CD14-positive monocyte (primary cell): ENCODE results near the gene TSEN54. TPM values are rescaled to one million over a fixed set of nuclear protein-coding genes. Genes with fewer than 3 reads are reported as not detected.

ENCODE experiments used
- DNase-seq, 3 donors: peaks; one replicate each; pipeline ENCODE4 v3.0.0-alpha.2; 2011 to 2022
- H2AFZ ChIP-seq: 2 replicates; pipeline ENCODE4 v1.6.0; 2012; ENCODE audit warnings: mild to moderate bottlenecking, low read depth, low read length, inconsistent platforms; ENCODE audit not compliant: insufficient read depth, poor library complexity, severe bottlenecking
- H3K27ac ChIP-seq, 2 donors: 1 replicate in 1 of 2; 2 replicates in 1 of 2; pipeline ENCODE4 v1.5.1; 2012 to 2013; ENCODE audit warnings: low read length in 2 of 2, control low read depth in 1 of 2, inconsistent platforms in 1 of 2, low read depth in 1 of 2, mild to moderate bottlenecking in 1 of 2
- H3K27me3 ChIP-seq, 2 donors: one replicate each; pipeline versions ENCODE4 v1.6.0 to v1.6.1; 2011 to 2013; ENCODE audit warnings: low read length in 2 of 2; ENCODE audit not compliant: control insufficient read depth in 2 of 2, insufficient read depth in 2 of 2
- H3K36me3 ChIP-seq, 2 donors: replicated peaks in 1 of 2; 1 replicate in 1 of 2; 2 replicates in 1 of 2; pipeline versions ENCODE4 v1.5.1 to v1.6.1; 2012 to 2013; ENCODE audit warnings: low read length in 2 of 2, control low read depth in 1 of 2, inconsistent platforms in 1 of 2, mild to moderate bottlenecking in 1 of 2; ENCODE audit not compliant: insufficient read depth in 2 of 2, control insufficient read depth in 1 of 2
- H3K4me1 ChIP-seq, 2 donors: 1 replicate in 1 of 2; 2 replicates in 1 of 2; pipeline versions ENCODE4 v1.5.1 to v1.6.1; 2012 to 2013; ENCODE audit warnings: low read length in 2 of 2, control low read depth in 1 of 2, inconsistent platforms in 1 of 2, mild to moderate bottlenecking in 1 of 2, moderate library complexity in 1 of 2; ENCODE audit not compliant: insufficient read depth in 2 of 2, control insufficient read depth in 1 of 2
- H3K4me2 ChIP-seq: replicated peaks from 2 replicates; pipeline ENCODE3; 2012; ENCODE audit warnings: low read length, moderate library complexity, mild to moderate bottlenecking; ENCODE audit not compliant: poor library complexity, severe bottlenecking; ENCODE audit errors: extremely low read depth
- H3K4me3 ChIP-seq, 3 experiments: fragments of 200-600 bp in 1 of 3; sonication (generic) in 1 of 3; replicated peaks in 1 of 3; 1 replicate in 2 of 3; 2 replicates in 1 of 3; pipeline ENCODE4 v1.5.1; 2011 to 2013; ENCODE audit warnings: low read length in 3 of 3, mild to moderate bottlenecking in 3 of 3, control low read depth in 2 of 3, low read depth in 2 of 3, inconsistent platforms in 1 of 3, moderate library complexity in 1 of 3
- H3K79me2 ChIP-seq: 2 replicates; pipeline ENCODE4 v1.6.0; 2012; ENCODE audit warnings: mild to moderate bottlenecking, control low read depth, inconsistent platforms, low read length, moderate library complexity; ENCODE audit not compliant: insufficient read depth
- H3K9ac ChIP-seq: 2 replicates; pipeline ENCODE4 v1.6.0; 2017; ENCODE audit warnings: low read length, mild to moderate bottlenecking; ENCODE audit not compliant: insufficient read depth, poor library complexity, severe bottlenecking
- H3K9me3 ChIP-seq, 2 donors: replicated peaks in 1 of 2; 1 replicate in 1 of 2; 2 replicates in 1 of 2; pipeline versions ENCODE4 v1.5.1 to v1.6.1; 2012 to 2013; ENCODE audit warnings: low read length in 2 of 2, control low read depth in 1 of 2; ENCODE audit not compliant: control insufficient read depth in 1 of 2, insufficient read depth in 1 of 2
- H4K20me1 ChIP-seq: 2 replicates; pipeline ENCODE4 v1.6.0; 2012; ENCODE audit warnings: mild to moderate bottlenecking, low read length, control low read depth, moderate library complexity; ENCODE audit not compliant: insufficient read depth
- H3K27ac Mint-ChIP-seq, 7 donors: one replicate each; pipeline ENCODE4 v1.8.0; 2020; ENCODE audit warnings: mild to moderate bottlenecking in 7 of 7, mixed read lengths in 7 of 7, moderate library complexity in 6 of 7, inconsistent platforms in 2 of 7
- H3K27me3 Mint-ChIP-seq, 3 donors: one replicate each; pipeline ENCODE4 v1.8.0; 2021 to 2022; ENCODE audit warnings: low read depth in 3 of 3, mild to moderate bottlenecking in 3 of 3, mixed read lengths in 3 of 3, moderate library complexity in 3 of 3, inconsistent platforms in 1 of 3
- H3K36me3 Mint-ChIP-seq, 2 donors: one replicate each; pipeline ENCODE4 v1.8.0; 2020; ENCODE audit warnings: mixed read lengths in 2 of 2, inconsistent platforms in 1 of 2, mild to moderate bottlenecking in 1 of 2
- H3K4me1 Mint-ChIP-seq: one replicate; pipeline ENCODE4 v1.8.0; 2020; ENCODE audit warnings: mild to moderate bottlenecking, mixed read lengths
- H3K4me3 Mint-ChIP-seq, 2 donors: one replicate each; pipeline ENCODE4 v1.8.0; 2020; ENCODE audit warnings: mild to moderate bottlenecking in 2 of 2, mixed read lengths in 2 of 2, moderate library complexity in 1 of 2
- H3K9me3 Mint-ChIP-seq, 7 donors: one replicate each; pipeline ENCODE4 v1.8.0; 2020 to 2022; ENCODE audit warnings: mixed read lengths in 7 of 7, mild to moderate bottlenecking in 6 of 7, moderate library complexity in 6 of 7, inconsistent platforms in 2 of 7
- CTCF ChIP-seq: fragments of 200-600 bp; IDR thresholded peaks from one replicate; pipeline ENCODE4 v1.8.0; 2022; ENCODE audit warnings: antibody characterized with exemption, mild to moderate bottlenecking
- WGBS: methylation state at CpG from one replicate; pipeline ENCODE4 v1.1.5; 2013; ENCODE audit warnings: missing lambda C conversion rate; ENCODE audit not compliant: insufficient coverage; 5-methylcytosine and 5-hydroxymethylcytosine counted together
- intact Hi-C, 2 donors: fragments of 100-400 bp; cut with micrococcal nuclease; formaldehyde crosslinking; loops; one replicate each; pipeline versions ENCODE4 v1.15.0 to v1.15.1; 2023
- polyA plus RNA-seq, 3 donors: library from polyadenylated mRNA; depleted of rRNA in 1 of 3; unstranded in 2 of 3; stranded (reverse) in 1 of 3; fragments of 300-500 nt in 2 of 3; fragments of >200 nt in 1 of 3; fragmentation: Illumina TruSeq in 2 of 3; gene quantifications; 1 replicate in 2 of 3; 2 replicates in 1 of 3; pipeline ENCODE4 v1.2.3, GENCODE V29; 2012 to 2021

The TSEN54 gene
- polyA plus RNA-seq, 3 donors, result 10.3 to 13.6 (median 11.8) TPM

- no peak overlapping the region for H3K4me3 ChIP-seq
- no peaks in the 10 kb centered on the region for H4K20me1 ChIP-seq
- intact Hi-C loops, result no loop called here
- no peak overlapping the region for H3K4me2 ChIP-seq
- H3K36me3 ChIP-seq, result no peaks in the 10 kb centered on the region
- Mint-ChIP-seq H3K4me1 (peaks cover 6% of the 10 kb centered on the region), H3K9me3 (peaks cover 0 to 2% (median 0%) of the 10 kb centered on the region in 7 donors), H3K4me3 (no peak overlapping the region), H3K27ac (no peak overlapping the region), H3K36me3 (no peaks in the 10 kb centered on the region), H3K27me3 (peaks cover 0 to 7% (median 1%) of the 10 kb centered on the region in 3 donors)
- H3K27me3 ChIP-seq, result no peaks in the 10 kb centered on the region
- DNase-seq, result no peak
- H3K4me1 ChIP-seq, result peaks cover 0 to 5% of the 10 kb centered on the region in 2 donors
- H3K9ac ChIP-seq, result no peak overlapping the region
- 83% methylated on average over 4 of the region's 8 CpGs for WGBS
- H2AFZ ChIP-seq, result no peak overlapping the region
- H3K27ac ChIP-seq, result no peak overlapping the region
- H3K79me2 ChIP-seq, result no peaks in the 10 kb centered on the region
- TF ChIP-seq CTCF, result no peak
- H3K9me3 ChIP-seq, result no peaks in the 10 kb centered on the region
These were observed 27.9 kb downstream of the TSEN54 start for GRCh38 chr17:75544250-75544649.

GRCh38 chr17:75546181-75546580 is 29.9 kb downstream of the TSEN54 start:
- Mint-ChIP-seq H3K27ac (no peak overlapping the region), H3K4me3 (no peak overlapping the region), H3K4me1 (peaks cover under 1% of the 10 kb centered on the region), H3K36me3 (no peaks in the 10 kb centered on the region), H3K27me3 (peaks cover 0 to 7% (median 1%) of the 10 kb centered on the region in 3 donors), H3K9me3 (peaks cover 0 to 2% (median 0%) of the 10 kb centered on the region in 7 donors)
- WGBS, result 96% methylated on average over 9 of the region's 13 CpGs
- no peak for DNase-seq
- Histone ChIP-seq H3K27ac (no peak overlapping the region), H3K4me2 (no peak overlapping the region), H3K4me1 (peaks cover 0 to under 1% of the 10 kb centered on the region in 2 donors), H4K20me1 (no peaks in the 10 kb centered on the region), H3K9me3 (no peaks in the 10 kb centered on the region), H2AFZ (no peak overlapping the region), H3K27me3 (no peaks in the 10 kb centered on the region), H3K9ac (no peak overlapping the region), H3K36me3 (no peaks in the 10 kb centered on the region), H3K79me2 (no peaks in the 10 kb centered on the region), H3K4me3 (no peak overlapping the region)
- intact Hi-C loops, result no loop called here
- no peak for TF ChIP-seq CTCF
